IMR-90 (cell line): Measurements from ENCODE around the gene HOGA1. TPM values are rescaled to one million over a fixed set of nuclear protein-coding genes. Genes with fewer than 3 reads are reported as not detected.

Source experiments
- ATAC-seq: fragments of 200-7000 bp; cut with Tn5 transposase; 2 replicates; pipeline ENCODE4 v1.9.1; 2020; ENCODE audit warnings: low read depth, mild to moderate bottlenecking, moderate library complexity
- BruUV-seq: library from RNA; stranded (reverse); fragments of 400-500 nt; replicated peaks from 2 replicates; lab custom pipeline; 2021; lab: Mats Ljungman, UMichigan
- CTCF ChIA-PET: fragments of 300-600 bp; formaldehyde crosslinking; extraction: SDS; loops from one replicate; lab custom pipeline; 2021; ENCODE audit warnings: antibody characterized with exemption; lab: Yijun Ruan, JAX
- POLR2A ChIA-PET: fragments of 300-600 bp; sonication (Branson Sonifier 250); formaldehyde crosslinking; loops from one replicate; lab custom pipeline; 2022; ENCODE audit warnings: antibody characterized with exemption; ENCODE audit not compliant: unreplicated experiment; lab: Charles Lee
- DNase-seq: peaks from one replicate; pipeline ENCODE4 v3.0.0; 2013
- H2AFZ ChIP-seq: replicated peaks from 2 replicates; pipeline ENCODE3; 2013; ENCODE audit warnings: low read length, mild to moderate bottlenecking; ENCODE audit not compliant: poor library complexity
- H2AK5ac ChIP-seq: 2 replicates; pipeline ENCODE4 v1.6.1; 2013; ENCODE audit warnings: low read depth, low read length, inconsistent platforms
- H2AK9ac ChIP-seq: replicated peaks from 2 replicates; pipeline ENCODE3; 2013; ENCODE audit warnings: mild to moderate bottlenecking, low read depth, low read length, moderate library complexity; ENCODE audit not compliant: poor library complexity
- H2BK120ac ChIP-seq: 2 replicates; pipeline ENCODE4 v1.6.1; 2013; ENCODE audit warnings: low read depth, low read length, inconsistent platforms
- H2BK15ac ChIP-seq: 3 replicates; pipeline ENCODE4 v1.6.1; 2013; ENCODE audit warnings: low read depth, low read length, inconsistent platforms
- H2BK20ac ChIP-seq: 2 replicates; pipeline ENCODE4 v1.6.1; 2013; ENCODE audit warnings: low read depth, mild to moderate bottlenecking, inconsistent platforms, low read length, moderate library complexity
- H2BK5ac ChIP-seq: 2 replicates; pipeline ENCODE4 v1.6.1; 2013; ENCODE audit warnings: mild to moderate bottlenecking, low read depth, low read length, inconsistent platforms; ENCODE audit not compliant: poor library complexity, severe bottlenecking
- H3K14ac ChIP-seq: replicated peaks from 2 replicates; pipeline ENCODE4 v1.6.1; 2013; ENCODE audit warnings: low read depth, low read length, inconsistent platforms
- H3K18ac ChIP-seq: 2 replicates; pipeline ENCODE4 v1.6.1; 2013; ENCODE audit warnings: low read depth, low read length, control low read depth
- H3K23ac ChIP-seq: 2 replicates; pipeline ENCODE4 v1.6.1; 2013; ENCODE audit warnings: low read depth, low read length, inconsistent platforms
- H3K27ac ChIP-seq: 2 replicates; pipeline ENCODE4 v1.5.1; 2013; ENCODE audit warnings: mild to moderate bottlenecking, control low read depth, low read length; ENCODE audit not compliant: insufficient read depth
- H3K27me3 ChIP-seq: 2 replicates; pipeline ENCODE4 v1.6.1; 2013; ENCODE audit warnings: low read length; ENCODE audit not compliant: control insufficient read depth, insufficient read depth
- H3K36me3 ChIP-seq: 2 replicates; pipeline ENCODE4 v1.6.1; 2013; ENCODE audit warnings: low read length, mixed read lengths; ENCODE audit not compliant: control insufficient read depth, insufficient read depth
- H3K4ac ChIP-seq: 2 replicates; pipeline ENCODE4 v1.6.1; 2013; ENCODE audit warnings: low read depth, low read length, inconsistent platforms
- H3K4me1 ChIP-seq: 2 replicates; pipeline ENCODE4 v1.6.1; 2013; ENCODE audit warnings: low read length, mixed read lengths; ENCODE audit not compliant: control insufficient read depth, insufficient read depth
- H3K4me2 ChIP-seq: 2 replicates; pipeline ENCODE4 v1.6.1; 2013; ENCODE audit warnings: low read depth, mild to moderate bottlenecking, control low read depth, low read length, moderate library complexity
- H3K4me3 ChIP-seq: 2 replicates; pipeline ENCODE4 v1.5.1; 2013; ENCODE audit warnings: low read depth, mild to moderate bottlenecking, control low read depth, low read length, moderate library complexity; ENCODE audit not compliant: insufficient read depth
- H3K56ac ChIP-seq: 2 replicates; pipeline ENCODE4 v1.6.1; 2013; ENCODE audit warnings: low read length, inconsistent platforms; ENCODE audit not compliant: insufficient read depth; ENCODE audit errors: extremely low read depth
- H3K79me1 ChIP-seq, 2 experiments: 2 replicates each; pipeline ENCODE4 v1.6.1; 2013; ENCODE audit warnings: low read length in 2 of 2, inconsistent platforms in 1 of 2, low read depth in 1 of 2
- H3K9ac ChIP-seq: 2 replicates; pipeline ENCODE4 v1.6.1; 2013; ENCODE audit warnings: low read depth, low read length, control low read depth
- H3K9me1 ChIP-seq: 2 replicates; pipeline ENCODE4 v1.6.1; 2013; ENCODE audit warnings: low read length, inconsistent platforms; ENCODE audit not compliant: insufficient read depth
- H3K9me3 ChIP-seq: 2 replicates; pipeline ENCODE4 v1.6.1; 2013; ENCODE audit warnings: low read length; ENCODE audit not compliant: control insufficient read depth, insufficient read depth
- H4K20me1 ChIP-seq: 2 replicates; pipeline ENCODE4 v1.6.1; 2013; ENCODE audit warnings: low read length, inconsistent platforms; ENCODE audit not compliant: insufficient read depth
- H4K5ac ChIP-seq: 2 replicates; pipeline ENCODE4 v1.6.1; 2013; ENCODE audit warnings: mild to moderate bottlenecking, low read depth, low read length, control low read depth
- H4K8ac ChIP-seq, 2 experiments: 2 replicates each; pipeline ENCODE4 v1.6.1; 2013; ENCODE audit warnings: low read depth in 2 of 2, low read length in 2 of 2, control low read depth in 1 of 2, inconsistent platforms in 1 of 2
- H4K91ac ChIP-seq: 2 replicates; pipeline ENCODE4 v1.6.1; 2013; ENCODE audit warnings: low read depth, low read length, inconsistent platforms; ENCODE audit not compliant: insufficient read depth
- BHLHE40 ChIP-seq: fragments of 150-350 bp; IDR thresholded peaks from 2 replicates; pipeline ENCODE4 v1.6.1; 2016; ENCODE audit warnings: mild to moderate bottlenecking, low read depth, low read length
- CEBPB ChIP-seq: IDR thresholded peaks from 2 replicates; pipeline ENCODE4 v1.6.1; 2012; ENCODE audit warnings: low read depth, low read length, improper control_type of control experiment
- CHD1 ChIP-seq: IDR thresholded peaks from 2 replicates; pipeline ENCODE4 v1.6.1; 2012; ENCODE audit warnings: low read depth, low read length, improper control_type of control experiment
- CTCF ChIP-seq: conservative IDR thresholded peaks from 2 replicates; pipeline ENCODE4 v1.5.1; 2012; ENCODE audit warnings: mild to moderate bottlenecking, low read depth, low read length, improper control_type of control experiment
- ELK1 ChIP-seq: fragments of 150-350 bp; IDR thresholded peaks from 2 replicates; pipeline ENCODE4 v1.6.1; 2016; ENCODE audit warnings: low read depth, mild to moderate bottlenecking, low read length, moderate library complexity, borderline replicate concordance
- FOS ChIP-seq: fragments of 150-350 bp; IDR thresholded peaks from 2 replicates; pipeline ENCODE4 v1.6.1; 2016; ENCODE audit warnings: low read depth, low read length
- MAFK ChIP-seq: IDR thresholded peaks from 2 replicates; pipeline ENCODE4 v1.6.1; 2012; ENCODE audit warnings: low read depth, low read length, improper control_type of control experiment
- MAZ ChIP-seq: IDR thresholded peaks from 2 replicates; pipeline ENCODE4 v1.6.1; 2012; ENCODE audit warnings: low read depth, mild to moderate bottlenecking, low read length, improper control_type of control experiment, moderate library complexity, borderline replicate concordance
- MXI1 ChIP-seq: IDR thresholded peaks from 2 replicates; pipeline ENCODE4 v1.6.1; 2012; ENCODE audit warnings: low read depth, mild to moderate bottlenecking, low read length, moderate library complexity, borderline replicate concordance
- NFE2L2 ChIP-seq: fragments of 150-350 bp; IDR thresholded peaks from 2 replicates; pipeline ENCODE4 v1.6.1; 2016; ENCODE audit warnings: low read depth, mild to moderate bottlenecking, low read length
- POLR2A ChIP-seq: IDR thresholded peaks from 2 replicates; pipeline ENCODE4 v1.6.1; 2012; ENCODE audit warnings: mild to moderate bottlenecking, low read depth, low read length
- RAD21 ChIP-seq: IDR thresholded peaks from 2 replicates; pipeline ENCODE4 v1.6.1; 2012; ENCODE audit warnings: low read length, improper control_type of control experiment
- RFX5 ChIP-seq: IDR thresholded peaks from 2 replicates; pipeline ENCODE4 v1.8.0; 2012; ENCODE audit warnings: low read depth, mild to moderate bottlenecking, low read length, moderate library complexity
- SMC3 ChIP-seq: fragments of 150-350 bp; IDR thresholded peaks from 2 replicates; pipeline ENCODE4 v1.6.1; 2016; ENCODE audit warnings: low read depth, mild to moderate bottlenecking, antibody characterized with exemption, low read length, moderate library complexity
- WGBS, 2 experiments: methylation state at CpG; one replicate each; pipeline versions ENCODE4 v1.1.5 to v1.1.7; 2013; ENCODE audit warnings: missing lambda C conversion rate in 2 of 2; ENCODE audit not compliant: insufficient read length in 1 of 2; ENCODE audit errors: extremely low coverage in 2 of 2; 5-methylcytosine and 5-hydroxymethylcytosine counted together
- dilution Hi-C: fragments of 300-500 bp; cut with HindIII; formaldehyde crosslinking; loops from one replicate; pipeline ENCODE4 v1.14.3; 2018; ENCODE audit warnings: low sequenced_read_pairs; ENCODE audit not compliant: unreplicated experiment
- in situ Hi-C: fragments of 300-500 bp; cut with MboI; formaldehyde crosslinking; loops from 3 replicates; pipeline ENCODE4 v1.14.3; 2019; ENCODE audit warnings: low sequenced_read_pairs, inconsistent platforms, mixed read lengths
- intact Hi-C: fragments of 100-400 bp; cut with micrococcal nuclease; formaldehyde crosslinking; loops from 2 replicates; pipeline ENCODE4 v1.10.0; 2022
- polyA plus RNA-seq, 3 experiments: library from polyadenylated mRNA; depleted of rRNA; stranded (reverse); fragments of >200 nt; gene quantifications; 2 replicates each; pipeline ENCODE4 v1.2.3, GENCODE V29; 2012; ENCODE audit warnings: low replicate concordance in 1 of 3
- total RNA-seq: library from RNA; depleted of rRNA; stranded (reverse); fragments of >200 nt; gene quantifications from 2 replicates; pipeline ENCODE4 v1.2.3, GENCODE V29; 2012
- TF ChIP-seq, protein P1 (sequence below): fragments of 150-350 bp; IDR thresholded peaks from 2 replicates; pipeline ENCODE4 v1.6.1; 2017; ENCODE audit warnings: mild to moderate bottlenecking, antibody characterized with exemption, low read length, low read depth

Gene HOGA1
- total and polyA plus RNA-seq, 2 of the 4 experiments (the other 2 are of a cell fraction), result 0.36 to 0.41 TPM

- intact Hi-C loops, result no loop called here
Measured at GRCh38 chr10:97590082-97590747, 6.0 kb downstream of the HOGA1 start.

More at GRCh38 chr10:97590082-97590747, 6.0 kb downstream of the HOGA1 start:
- in situ Hi-C loops (no loop called here), dilution Hi-C loops (no loop called here)
- no peak overlapping the region for H3K23ac ChIP-seq
- peaks cover 2% of the 10 kb centered on the region; the same call in 1 of the 2 replicates for H3K4me1 ChIP-seq
- no peak overlapping the region for H3K14ac ChIP-seq
- DNase-seq (no peak), ATAC-seq (no peak)
- no peaks in the 10 kb centered on the region for H3K9me3 ChIP-seq
- no peak overlapping the region for H2AK9ac ChIP-seq
- H3K56ac ChIP-seq, result no peak overlapping the region
- H3K4ac ChIP-seq, result no peak overlapping the region
- no peak overlapping the region for H2BK20ac ChIP-seq
- CTCF ChIA-PET, result interaction anchor here (0.6 kb wide), 1 partner anchor 8 kb away, joined by 3 read pairs; no protein-coding TSS in a partner anchor
- H3K9ac ChIP-seq, result no peak overlapping the region
- H2AK5ac ChIP-seq, result no peak overlapping the region
- TF ChIP-seq BHLHE40 (no peak), NFE2L2 (no peak), FOS (no peak), ELK1 (no peak), MXI1 (no peak), SMC3 (no peak), MAZ (no peak), CTCF (no peak), RFX5 (no peak), POLR2A (no peak), RAD21 (no peak), CEBPB (no peak), MAFK (no peak), CHD1 (no peak)
- TF ChIP-seq, protein P1, sequence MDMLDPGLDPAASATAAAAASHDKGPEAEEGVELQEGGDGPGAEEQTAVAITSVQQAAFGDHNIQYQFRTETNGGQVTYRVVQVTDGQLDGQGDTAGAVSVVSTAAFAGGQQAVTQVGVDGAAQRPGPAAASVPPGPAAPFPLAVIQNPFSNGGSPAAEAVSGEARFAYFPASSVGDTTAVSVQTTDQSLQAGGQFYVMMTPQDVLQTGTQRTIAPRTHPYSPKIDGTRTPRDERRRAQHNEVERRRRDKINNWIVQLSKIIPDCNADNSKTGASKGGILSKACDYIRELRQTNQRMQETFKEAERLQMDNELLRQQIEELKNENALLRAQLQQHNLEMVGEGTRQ, result no peak
- no peak overlapping the region for H2BK5ac ChIP-seq
- no peak overlapping the region for H4K5ac ChIP-seq
- H3K36me3 ChIP-seq, result no peaks in the 10 kb centered on the region
- WGBS, 2 experiments, result 82% methylated on average over 6 of the region's 15 CpGs; no CpG with 5 or more reads in 1 of the 2 experiments
- H3K79me1 ChIP-seq, result no peaks in the 10 kb centered on the region
- no peak overlapping the region for H3K4me3 ChIP-seq
- no peak overlapping the region for H3K4me2 ChIP-seq
- no peak overlapping the region for H4K8ac ChIP-seq
- H2BK15ac ChIP-seq, result no peak overlapping the region
- no peak overlapping the region for H2BK120ac ChIP-seq
- no peak overlapping the region for H4K91ac ChIP-seq
- H3K9me1 ChIP-seq, result peaks cover 3% of the 10 kb centered on the region; the same call in 1 of the 2 replicates
- BruUV-seq, result no TSS peak
- POLR2A ChIA-PET, result interaction anchor here (0.6 kb wide), 1 partner anchor 44 kb away, joined by 4 read pairs; no protein-coding TSS in a partner anchor
- H4K20me1 ChIP-seq, result no peaks in the 10 kb centered on the region
- H3K18ac ChIP-seq, result no peak overlapping the region
- no peaks in the 10 kb centered on the region for H3K27me3 ChIP-seq
- no peak overlapping the region for H3K27ac ChIP-seq
- no peak overlapping the region for H2AFZ ChIP-seq
